ENCODE data around the gene ATP2B3.

GRCh38 chrX:153505361-153505760 is 12.1 kb upstream of the ATP2B3 start:
- TF ChIP-seq, protein P1, sequence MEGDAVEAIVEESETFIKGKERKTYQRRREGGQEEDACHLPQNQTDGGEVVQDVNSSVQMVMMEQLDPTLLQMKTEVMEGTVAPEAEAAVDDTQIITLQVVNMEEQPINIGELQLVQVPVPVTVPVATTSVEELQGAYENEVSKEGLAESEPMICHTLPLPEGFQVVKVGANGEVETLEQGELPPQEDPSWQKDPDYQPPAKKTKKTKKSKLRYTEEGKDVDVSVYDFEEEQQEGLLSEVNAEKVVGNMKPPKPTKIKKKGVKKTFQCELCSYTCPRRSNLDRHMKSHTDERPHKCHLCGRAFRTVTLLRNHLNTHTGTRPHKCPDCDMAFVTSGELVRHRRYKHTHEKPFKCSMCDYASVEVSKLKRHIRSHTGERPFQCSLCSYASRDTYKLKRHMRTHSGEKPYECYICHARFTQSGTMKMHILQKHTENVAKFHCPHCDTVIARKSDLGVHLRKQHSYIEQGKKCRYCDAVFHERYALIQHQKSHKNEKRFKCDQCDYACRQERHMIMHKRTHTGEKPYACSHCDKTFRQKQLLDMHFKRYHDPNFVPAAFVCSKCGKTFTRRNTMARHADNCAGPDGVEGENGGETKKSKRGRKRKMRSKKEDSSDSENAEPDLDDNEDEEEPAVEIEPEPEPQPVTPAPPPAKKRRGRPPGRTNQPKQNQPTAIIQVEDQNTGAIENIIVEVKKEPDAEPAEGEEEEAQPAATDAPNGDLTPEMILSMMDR (IDR thresholded peaks at IDR 0.05) = no peak
- TF ChIP-seq POLR2A (IDR thresholded peaks at IDR 0.05) = no peak
